SIG-M5 treated with dmso at 0.1 percent for 504 hours (cell line): ENCODE results near the gene LBX1.
"Not testable (repeated sequence)": the region's sequence is repeated elsewhere in the genome, so short reads cannot be mapped to it uniquely, and the experiment has no call there.

Experiments used
- DNase-seq: peaks from one replicate; lab custom pipeline; 2025; ENCODE audit not compliant: unreplicated experiment; lab: John Stamatoyannopoulos, UW

The LBX1 gene

GRCh38 chr10:101214446-101215396, 14.5 kb downstream of the LBX1 start:
- peak; percentile 32 for DNase-seq

- no peak for DNase-seq
These were observed 20.7 kb downstream of the LBX1 start for GRCh38 chr10:101208543-101208942.

- no peak for DNase-seq
These were observed 22.2 kb downstream of the LBX1 start for GRCh38 chr10:101207026-101207425.

- not testable (repeated sequence) for DNase-seq
These were observed 26.6 kb downstream of the LBX1 start for GRCh38 chr10:101202667-101203066.

- DNase-seq, result not testable (repeated sequence)
These were observed 30.8 kb downstream of the LBX1 start for GRCh38 chr10:101198326-101198977.

- DNase-seq, result no peak
These were observed 33.3 kb downstream of the LBX1 start for GRCh38 chr10:101195921-101196320.

GRCh38 chr10:101189461-101190401, 39.5 kb downstream of the LBX1 start:
- DNase-seq, result no peak

GRCh38 chr10:101188942-101189341, 40.3 kb downstream of the LBX1 start:
- DNase-seq, result no peak

GRCh38 chr10:101183458-101184183, 45.6 kb downstream of the LBX1 start:
- DNase-seq, result no peak

- DNase-seq, result no peak
These were observed 46.3 kb downstream of the LBX1 start for GRCh38 chr10:101182936-101183335.
